ENCODE data around the gene C15orf39.

The C15orf39 gene

DNA sequence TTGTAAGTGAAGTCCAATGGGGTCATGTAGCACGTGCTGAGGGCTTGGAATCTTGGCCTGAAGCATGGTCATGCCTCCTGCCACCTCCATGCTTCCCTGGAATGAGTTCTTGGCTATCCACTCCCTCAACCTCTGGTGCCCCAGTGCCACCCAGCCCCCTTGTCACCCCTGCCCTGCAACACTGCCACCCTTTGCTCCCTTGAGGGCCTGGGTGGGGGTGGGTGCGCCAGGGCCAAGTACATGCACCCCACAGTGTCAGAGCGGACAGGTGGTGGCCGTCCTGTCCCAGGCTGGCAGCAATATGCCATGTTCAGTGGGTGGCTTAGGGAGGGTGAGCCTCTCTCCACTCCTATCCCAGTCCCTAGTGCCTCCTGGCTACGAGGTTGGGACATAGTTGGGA is 27.6 kb upstream of the C15orf39 start:
- no peak for DNase-seq

GRCh38 chr15:75174729-75175128 is 27.0 kb upstream of the C15orf39 start:
- DNase-seq: no peak

DNA sequence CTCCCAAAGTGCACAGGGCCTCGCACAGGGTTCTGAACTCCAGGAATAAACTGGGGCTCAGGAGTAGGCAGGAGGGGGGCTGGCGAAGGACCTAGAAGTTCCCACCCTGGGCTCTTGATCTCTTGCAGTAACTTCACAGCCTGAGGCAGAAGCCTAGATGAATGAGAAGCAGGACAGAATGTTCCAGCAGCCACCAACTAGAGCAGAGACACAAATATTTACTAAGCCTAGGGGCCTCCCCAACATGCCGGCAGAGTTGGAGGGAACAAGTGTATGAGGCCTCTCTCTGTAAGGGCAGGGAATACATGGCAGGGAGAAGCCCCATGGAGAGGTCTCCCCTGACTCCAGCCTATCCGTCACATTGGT is 25.3 kb upstream of the C15orf39 start:
- DNase-seq: no peak

- no peak for DNase-seq
Observed at GRCh38 chr15:75177360-75178071, 24.2 kb upstream of the C15orf39 start.

GRCh38 chr15:75178171-75178937 is 23.3 kb upstream of the C15orf39 start:
- DNase-seq: no peak

DNA sequence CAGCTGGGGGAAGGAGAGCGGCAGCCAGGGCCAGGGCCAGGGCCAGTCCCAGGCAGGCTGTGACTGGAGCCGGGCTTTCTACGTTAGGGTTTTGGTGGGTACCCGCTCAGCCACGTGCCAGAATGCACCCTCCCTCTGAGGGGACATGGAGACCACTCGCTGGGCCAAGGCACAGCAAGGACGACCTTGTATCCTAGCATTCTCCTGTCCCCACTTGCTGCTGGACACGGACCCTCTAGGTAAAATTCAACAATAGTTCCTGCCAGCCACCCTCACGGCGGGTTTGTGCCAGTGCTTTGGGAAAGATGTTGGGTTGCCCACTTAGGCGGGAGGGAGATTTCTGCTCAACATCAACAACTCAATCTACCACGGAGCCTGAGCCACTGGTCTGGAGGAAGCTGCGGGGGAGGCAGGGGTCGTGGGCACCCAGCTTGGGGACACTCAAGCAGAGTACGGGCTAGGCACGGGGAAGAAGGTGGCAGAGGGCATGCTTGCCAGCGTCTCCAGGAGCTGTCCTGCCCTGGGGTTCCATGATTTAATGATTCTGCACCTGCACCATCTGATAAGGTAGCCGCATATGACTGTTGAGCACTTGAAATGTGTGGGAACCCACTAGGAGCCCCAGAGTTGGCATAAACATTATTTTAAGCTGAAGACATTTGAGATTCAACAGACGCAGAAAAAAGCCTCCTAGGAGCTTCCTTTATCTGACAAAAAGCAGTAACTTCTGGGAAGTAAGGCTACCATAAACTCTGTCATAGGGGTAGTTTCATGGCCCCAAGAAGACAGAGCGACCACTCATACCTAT is 22.5 kb upstream of the C15orf39 start:
- no peak for DNase-seq

GRCh38 chr15:75179746-75180140 is 21.9 kb upstream of the C15orf39 start:
- DNase-seq: no peak

- no peak for DNase-seq
Observed at GRCh38 chr15:75181780-75182179, 19.9 kb upstream of the C15orf39 start.

DNA sequence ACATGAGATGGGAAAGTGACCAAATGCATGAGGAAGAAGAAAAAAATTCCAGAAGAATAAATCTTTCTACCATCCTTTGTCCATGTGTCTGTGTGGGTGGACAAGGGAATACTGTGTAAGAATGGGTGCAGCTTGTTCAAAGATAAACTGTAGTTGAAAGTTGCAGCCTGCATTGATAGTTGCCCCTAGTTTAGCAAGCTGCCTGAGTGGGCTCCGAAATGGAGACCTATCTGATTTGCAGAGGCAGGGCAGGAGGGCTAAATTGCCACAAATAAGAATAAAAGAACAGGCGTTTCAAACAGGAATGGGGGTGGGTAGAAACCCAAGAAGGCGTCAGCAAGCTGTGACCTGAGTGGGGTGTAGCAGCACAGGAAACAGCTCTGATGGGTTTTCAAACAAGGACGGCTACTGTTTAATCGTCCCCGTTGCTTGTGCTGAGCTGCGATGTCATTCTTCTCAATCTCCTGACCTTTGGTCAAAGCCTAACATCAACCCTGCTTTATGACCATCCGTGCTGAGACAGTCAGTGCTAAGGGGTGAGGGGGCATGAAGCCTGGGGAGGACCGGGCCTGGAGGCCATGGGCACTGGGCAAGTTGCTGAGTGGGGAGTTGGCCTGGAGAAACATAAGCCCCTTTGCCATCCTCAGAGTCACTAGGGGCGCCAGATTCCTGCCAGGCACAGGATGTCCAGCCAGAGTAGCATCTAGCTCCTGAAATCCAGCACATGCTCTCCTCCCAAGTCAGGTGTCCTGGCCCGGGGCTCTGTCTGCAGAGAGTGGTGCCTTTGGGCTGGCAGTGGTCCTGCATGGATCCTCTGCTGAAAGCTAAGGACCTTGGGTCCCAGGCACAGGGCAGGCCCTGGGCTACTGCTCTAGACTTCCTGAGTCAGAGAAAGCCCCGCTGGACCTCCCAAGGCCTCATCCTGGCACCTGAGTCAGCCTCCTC is 19.2 kb upstream of the C15orf39 start:
- no peak for DNase-seq

- no peak for DNase-seq
Observed at GRCh38 chr15:75185271-75186029, 16.2 kb upstream of the C15orf39 start.

GRCh38 chr15:75186044-75186443 is 15.6 kb upstream of the C15orf39 start:
- no peak for DNase-seq

GRCh38 chr15:75188499-75188898 is 13.2 kb upstream of the C15orf39 start:
- no peak for DNase-seq

DNA sequence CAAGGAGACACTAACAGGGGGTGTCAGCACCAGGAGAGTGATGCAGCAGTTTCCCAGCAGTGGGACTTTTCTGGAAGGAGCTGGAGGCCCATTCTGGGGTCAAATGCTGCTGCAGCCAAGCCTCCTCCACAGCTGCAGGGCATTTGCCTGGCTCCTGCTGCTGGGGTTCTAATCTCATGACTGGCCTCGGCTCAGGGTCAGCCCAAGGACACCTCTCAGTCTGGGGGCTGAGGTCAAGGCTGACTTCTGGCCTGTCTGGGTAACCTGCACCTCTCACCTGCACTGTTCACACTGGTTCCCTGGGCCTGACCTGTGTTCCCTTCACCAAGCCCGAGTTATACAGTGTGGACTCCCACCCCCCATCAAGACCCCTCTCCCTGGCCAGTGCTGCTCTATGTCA is 10.4 kb upstream of the C15orf39 start:
- DNase-seq: no peak

DNA sequence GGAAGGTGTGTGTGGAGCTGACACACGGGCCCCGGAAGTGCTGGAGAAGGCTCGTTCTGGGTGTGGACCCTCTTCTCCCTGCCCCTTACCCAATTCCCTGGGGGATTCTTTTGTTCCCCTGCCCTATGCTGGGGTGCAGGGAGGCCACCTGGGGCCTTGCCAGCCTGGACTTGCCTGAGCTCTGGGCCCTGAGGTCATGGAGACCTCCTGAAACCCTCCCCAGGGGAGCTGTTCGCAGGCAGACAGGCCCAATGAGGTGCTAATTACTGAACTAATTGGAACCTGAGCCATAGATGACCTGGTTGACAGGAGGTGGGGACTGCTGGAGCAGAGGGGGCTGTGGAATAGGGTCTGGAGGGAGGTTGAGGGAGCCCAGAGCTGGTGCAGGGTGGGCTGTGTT is 9.4 kb upstream of the C15orf39 start:
- DNase-seq: no peak

DNA sequence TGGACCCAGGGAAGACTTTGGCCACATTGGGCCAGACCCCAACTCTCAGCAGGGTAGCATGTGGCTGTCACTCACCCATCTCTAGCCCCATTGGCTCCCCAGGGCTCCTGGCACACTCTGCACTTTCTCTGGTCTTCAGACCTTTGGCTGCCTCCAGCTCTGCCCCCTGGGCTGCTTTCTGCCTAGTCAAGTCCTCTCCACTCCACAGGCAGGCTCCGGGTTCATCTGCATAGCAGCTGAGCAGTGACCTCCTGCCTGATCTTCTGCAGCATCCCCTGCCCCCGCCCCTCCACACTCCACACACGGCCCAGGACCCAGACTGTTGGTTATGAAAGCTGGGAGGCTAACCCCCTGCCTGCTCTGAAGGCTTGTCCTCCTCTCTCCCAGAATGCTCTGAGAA is 8.4 kb upstream of the C15orf39 start:
- DNase-seq: no peak

DNA sequence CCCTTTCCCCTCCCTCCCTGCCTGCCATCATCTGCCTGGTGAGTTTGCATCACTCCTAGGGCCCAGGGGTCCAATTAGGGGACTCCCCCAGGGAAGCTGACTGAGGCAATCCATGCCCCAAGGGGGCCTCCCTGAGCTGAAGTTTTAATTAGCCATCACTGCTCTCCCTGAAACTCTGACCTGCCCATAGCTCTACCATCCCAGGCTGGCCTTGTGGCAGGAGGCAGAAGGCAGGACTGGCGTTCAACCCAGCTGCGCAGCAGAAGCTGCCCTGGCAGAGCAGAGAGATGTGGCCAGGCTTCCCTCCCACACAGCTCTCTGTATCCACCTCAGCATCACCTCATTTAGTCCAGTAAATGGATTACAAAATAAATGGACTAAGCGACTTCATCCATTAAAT is 7.7 kb upstream of the C15orf39 start:
- no peak for DNase-seq

DNA sequence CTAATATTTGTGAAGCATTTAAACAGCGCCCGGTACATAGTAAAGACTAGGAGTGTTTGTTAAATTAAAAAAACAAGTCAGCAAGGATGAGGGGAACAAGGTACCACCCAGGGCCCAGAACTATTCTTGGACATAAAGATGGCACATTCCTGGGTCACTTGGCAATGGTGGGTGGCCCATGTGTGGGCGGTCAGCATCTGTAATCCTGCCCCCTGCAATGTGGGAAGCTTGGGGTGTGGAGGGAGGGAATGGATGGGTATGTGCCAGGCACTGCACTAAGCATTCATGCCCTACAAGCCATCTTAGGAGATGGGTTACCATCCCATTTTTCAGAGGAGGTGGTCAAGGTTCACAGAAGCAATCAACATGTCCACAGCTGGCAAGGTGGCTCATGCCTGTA is 7.3 kb upstream of the C15orf39 start:
- DNase-seq: no peak

- peak; percentile 63 for DNase-seq
Observed at GRCh38 chr15:75195122-75195765, 6.4 kb upstream of the C15orf39 start.

DNA sequence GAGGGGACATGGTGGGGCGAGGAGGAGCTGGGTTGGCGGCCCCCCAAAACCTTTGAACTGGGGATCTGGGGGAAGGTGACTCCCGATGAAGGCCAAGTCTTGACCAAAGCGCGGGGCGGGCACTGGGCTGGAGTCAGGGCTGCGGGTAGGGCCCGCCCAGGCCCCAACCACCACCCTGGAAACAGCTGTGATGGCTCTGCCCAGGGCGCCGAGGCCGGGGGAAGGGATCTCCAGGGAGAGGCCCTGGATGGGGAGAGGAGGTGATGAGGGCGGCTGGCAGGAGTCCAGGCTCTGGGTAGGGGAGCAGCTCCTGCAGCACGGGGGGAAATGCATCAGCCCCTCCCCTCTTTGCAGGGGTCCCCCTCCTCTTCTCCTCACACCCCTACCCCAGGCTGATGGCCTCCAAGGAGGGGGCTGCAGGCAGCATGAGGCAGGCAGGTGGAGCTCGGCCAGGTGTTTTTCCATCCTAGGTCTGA is 5.9 kb upstream of the C15orf39 start:
- DNase-seq: peak; percentile 53

DNA sequence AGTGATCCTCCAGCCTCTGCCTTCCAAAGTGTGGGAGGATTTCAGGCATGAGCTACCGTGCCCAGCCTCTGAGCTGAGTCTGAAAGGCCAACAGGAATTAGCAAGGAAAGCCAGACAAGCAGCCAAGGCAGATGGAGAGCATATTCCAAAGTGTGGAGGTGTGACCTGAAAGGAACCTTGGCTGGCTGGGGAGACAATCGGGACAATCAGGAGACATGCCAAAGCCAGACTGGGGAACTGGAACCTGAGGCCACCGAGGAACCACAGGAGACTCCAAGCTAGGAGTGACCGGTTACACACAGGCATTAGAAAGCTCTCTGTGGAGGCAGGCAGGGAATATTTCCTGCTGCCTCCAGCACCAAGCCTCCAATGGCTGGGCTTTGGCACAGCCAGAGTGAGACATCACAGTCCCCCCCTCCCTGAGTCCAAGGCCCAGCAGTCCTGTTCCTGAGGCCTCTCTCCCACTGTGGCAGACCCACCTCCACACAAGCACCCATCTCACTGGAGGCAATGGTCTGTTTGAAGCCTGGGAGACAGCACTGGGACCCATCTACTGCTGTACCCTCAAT is 4.5 kb upstream of the C15orf39 start:
- DNase-seq: no peak

Measured in NCI-H748 treated with DMSO at 0.1 percent for 48 hours (cell line).